Measurements from ENCODE around the gene BTRC.

DNA sequence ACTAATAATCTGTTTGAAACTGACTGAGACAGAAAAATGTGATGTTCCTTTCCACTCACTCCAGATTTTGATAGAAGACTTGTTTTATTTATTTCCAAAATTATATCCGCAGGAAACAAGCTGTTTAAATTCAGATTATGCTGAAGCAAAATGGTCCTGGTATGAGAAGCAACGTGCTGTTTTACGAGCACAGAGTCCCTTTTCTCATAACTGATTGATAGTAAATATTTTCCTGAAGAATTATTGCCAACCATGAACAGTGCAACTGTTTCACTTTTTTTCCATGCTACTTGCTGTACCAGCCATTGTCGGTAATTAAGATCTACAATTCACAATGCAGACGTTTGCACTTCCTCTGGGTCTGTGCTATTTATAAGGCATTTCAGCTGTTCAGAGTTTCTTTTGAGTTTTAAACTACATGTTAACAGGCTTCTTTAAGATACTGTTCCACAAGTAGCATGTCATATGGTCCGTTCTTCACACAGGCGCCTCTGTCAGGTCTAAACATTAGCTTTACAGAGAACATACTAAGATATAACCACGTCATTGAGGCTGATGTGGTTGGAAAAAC lies 130.3 kb downstream of the BTRC start:
- TF ChIP-seq, protein P1, sequence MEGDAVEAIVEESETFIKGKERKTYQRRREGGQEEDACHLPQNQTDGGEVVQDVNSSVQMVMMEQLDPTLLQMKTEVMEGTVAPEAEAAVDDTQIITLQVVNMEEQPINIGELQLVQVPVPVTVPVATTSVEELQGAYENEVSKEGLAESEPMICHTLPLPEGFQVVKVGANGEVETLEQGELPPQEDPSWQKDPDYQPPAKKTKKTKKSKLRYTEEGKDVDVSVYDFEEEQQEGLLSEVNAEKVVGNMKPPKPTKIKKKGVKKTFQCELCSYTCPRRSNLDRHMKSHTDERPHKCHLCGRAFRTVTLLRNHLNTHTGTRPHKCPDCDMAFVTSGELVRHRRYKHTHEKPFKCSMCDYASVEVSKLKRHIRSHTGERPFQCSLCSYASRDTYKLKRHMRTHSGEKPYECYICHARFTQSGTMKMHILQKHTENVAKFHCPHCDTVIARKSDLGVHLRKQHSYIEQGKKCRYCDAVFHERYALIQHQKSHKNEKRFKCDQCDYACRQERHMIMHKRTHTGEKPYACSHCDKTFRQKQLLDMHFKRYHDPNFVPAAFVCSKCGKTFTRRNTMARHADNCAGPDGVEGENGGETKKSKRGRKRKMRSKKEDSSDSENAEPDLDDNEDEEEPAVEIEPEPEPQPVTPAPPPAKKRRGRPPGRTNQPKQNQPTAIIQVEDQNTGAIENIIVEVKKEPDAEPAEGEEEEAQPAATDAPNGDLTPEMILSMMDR (IDR thresholded peaks at IDR 0.05) = no peak
- TF ChIP-seq POLR2A (IDR thresholded peaks at IDR 0.05) = no peak

Measured in right lobe of liver (tissue), 4 donors.